Measurements from ENCODE around the gene KLF3. TPM values are rescaled to one million over a fixed set of nuclear protein-coding genes. Genes with fewer than 3 reads are reported as not detected.

Gene KLF3
- total RNA-seq, 4 donors from 2014 or later, result 30.8 to 50.4 (median 40.4) TPM

GRCh38 chr4:38691251-38692008, 27.4 kb downstream of the KLF3 start:
- Histone ChIP-seq H3K4me1 (peaks cover 52 to 80% (median 70%) of the 10 kb centered on the region in 4 donors), H3K27me3 (no peaks in the 10 kb centered on the region), H3K27ac (replicated peaks in 1 of 4) (peak overlapping the region; percentile 59 to 79 (median 74)), H3K9me3 (no peaks in the 10 kb centered on the region), H3K4me3 (no peak overlapping the region), H3K36me3 (peaks cover 33 to 85% (median 63%) of the 10 kb centered on the region in 4 donors)
- intact Hi-C loops (cut with DNase I), result no loop called here
- DNase-seq (ENCODE audit: extremely low spot score), result no peak
- WGBS, result 37% methylated on average over 9 of the region's 9 CpGs
- TF ChIP-seq POLR2A (IDR thresholded peaks at IDR 0.05; ENCODE audit: low read depth), result no peak
- peak; percentile 33 to 54 for TF ChIP-seq POLR2AphosphoS5 (IDR thresholded peaks at IDR 0.05)

GRCh38 chr4:38692421-38692820, 28.4 kb downstream of the KLF3 start:
- intact Hi-C loops (cut with DNase I), result no loop called here
- Histone ChIP-seq H3K4me3 (no peak overlapping the region), H3K4me1 (peaks cover 43 to 80% (median 70%) of the 10 kb centered on the region in 4 donors), H3K27me3 (no peaks in the 10 kb centered on the region), H3K27ac (replicated peaks in 1 of 4) (peak overlapping the region; percentile 59 to 79 (median 74)), H3K9me3 (no peaks in the 10 kb centered on the region), H3K36me3 (peaks cover 33 to 94% (median 69%) of the 10 kb centered on the region in 4 donors)
- 62% methylated on average over 4 of the region's 4 CpGs for WGBS
- no peak for TF ChIP-seq CTCF (IDR thresholded peaks at IDR 0.05)
- no peak for TF ChIP-seq EP300 (IDR thresholded peaks at IDR 0.05)
- TF ChIP-seq POLR2A (IDR thresholded peaks at IDR 0.05; ENCODE audit: low read depth), result no peak
- no peak for TF ChIP-seq POLR2AphosphoS5 (IDR thresholded peaks at IDR 0.05)
- DNase-seq (ENCODE audit: extremely low spot score), result no peak

DNA sequence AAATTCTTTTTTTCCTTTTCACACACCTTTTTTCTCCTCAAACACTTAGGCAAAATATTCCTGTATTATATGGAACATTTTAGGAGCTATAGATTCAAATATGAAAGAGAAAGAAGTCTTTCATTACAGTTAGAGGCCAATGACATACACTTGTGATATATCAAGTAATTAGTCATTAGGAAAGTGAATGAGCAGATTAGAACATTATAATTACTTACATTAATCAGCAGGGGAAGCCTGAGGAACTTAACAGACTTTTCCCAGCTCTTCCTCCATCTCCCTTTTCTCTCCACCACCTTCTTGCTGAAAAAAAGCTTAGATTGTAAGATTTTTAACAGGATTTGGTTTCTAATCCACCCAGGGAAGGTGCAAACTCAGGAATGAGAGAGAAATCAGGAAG, 29.6 kb downstream of the KLF3 start:
- DNase-seq (ENCODE audit: extremely low spot score), result no peak
- TF ChIP-seq POLR2AphosphoS5 (IDR thresholded peaks at IDR 0.05) (no peak), POLR2A (IDR thresholded peaks at IDR 0.05; ENCODE audit: low read depth) (no peak)
- intact Hi-C loops (cut with DNase I), result no loop called here
- Histone ChIP-seq H3K27me3 (no peaks in the 10 kb centered on the region), H3K9me3 (no peaks in the 10 kb centered on the region), H3K4me3 (no peak overlapping the region), H3K36me3 (peaks cover 28 to 98% (median 72%) of the 10 kb centered on the region in 4 donors), H3K27ac (replicated peaks in 1 of 4) (peak overlapping the region in 1 of 4 donors; percentile 32), H3K4me1 (peaks cover 36 to 77% (median 68%) of the 10 kb centered on the region in 4 donors)

- no peaks in the 10 kb centered on the region for H3K9me3 ChIP-seq
- TF ChIP-seq EP300 (IDR thresholded peaks at IDR 0.05), result no peak
- no peak for TF ChIP-seq POLR2A (IDR thresholded peaks at IDR 0.05; ENCODE audit: low read depth)
- no peak for TF ChIP-seq CTCF (IDR thresholded peaks at IDR 0.05)
- H3K4me3 ChIP-seq, result no peak overlapping the region
- H3K36me3 ChIP-seq, result peaks cover 21 to 96% (median 66%) of the 10 kb centered on the region in 4 donors
- no peaks in the 10 kb centered on the region for H3K27me3 ChIP-seq
- peak overlapping the region in 1 of 4 donors; percentile 32 for H3K27ac ChIP-seq (replicated peaks in 1 of 4)
- peaks cover 36 to 69% (median 61%) of the 10 kb centered on the region in 4 donors for H3K4me1 ChIP-seq
- intact Hi-C loops (cut with DNase I), result no loop called here
- no peak for DNase-seq (ENCODE audit: extremely low spot score)
- WGBS, result 97% methylated on average over 3 of the region's 3 CpGs
Observed at GRCh38 chr4:38694330-38694729, 30.3 kb downstream of the KLF3 start.

GRCh38 chr4:38695809-38696208, 31.8 kb downstream of the KLF3 start:
- DNase-seq (ENCODE audit: extremely low spot score), result peak; percentile 12
- 78% methylated on average over 3 of the region's 3 CpGs for WGBS
- peak overlapping the region in 1 of 4 donors; percentile 10 for H3K27ac ChIP-seq (replicated peaks in 1 of 4)
- peaks cover 34 to 59% (median 50%) of the 10 kb centered on the region in 4 donors for H3K4me1 ChIP-seq
- H3K9me3 ChIP-seq, result no peaks in the 10 kb centered on the region
- H3K4me3 ChIP-seq, result no peak overlapping the region
- intact Hi-C loops (cut with DNase I), result no loop called here
- TF ChIP-seq POLR2AphosphoS5 (IDR thresholded peaks at IDR 0.05), result no peak
- no peak for TF ChIP-seq POLR2A (IDR thresholded peaks at IDR 0.05; ENCODE audit: low read depth)
- no peak for TF ChIP-seq CTCF (IDR thresholded peaks at IDR 0.05)
- no peak for TF ChIP-seq EP300 (IDR thresholded peaks at IDR 0.05)
- peaks cover 6 to 81% (median 51%) of the 10 kb centered on the region in 4 donors for H3K36me3 ChIP-seq
- no peaks in the 10 kb centered on the region for H3K27me3 ChIP-seq
